Measurements from ENCODE around the gene GPR148.

GPR148 gene

DNA sequence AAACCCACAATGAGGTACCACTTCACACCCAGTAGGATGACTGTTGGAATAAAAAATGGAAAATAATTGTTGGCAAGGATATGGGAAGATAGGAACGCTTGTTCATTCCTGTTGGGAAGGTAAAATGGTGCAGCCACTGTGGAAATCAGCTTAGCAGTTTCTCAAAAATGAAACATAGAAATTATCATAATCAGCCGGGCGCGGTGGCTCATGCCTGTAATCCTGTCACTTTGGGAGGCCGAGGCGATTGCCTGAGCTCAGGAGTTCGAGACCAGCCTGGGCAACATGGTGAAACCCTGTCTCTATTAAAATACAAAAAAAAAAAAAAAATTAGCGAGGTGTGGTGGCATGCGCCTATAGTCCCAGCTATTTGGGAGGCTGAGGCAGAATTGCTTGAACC lies 49.9 kb downstream of the GPR148 start:
- no peak for DNase-seq

Measured in CD4-positive, alpha-beta T cell treated with Interleukin-12 subunit alpha and Interleukin-12 subunit beta, for 1 hour (primary cell).